22Rv1 (cell line): ENCODE data around the gene AS3MT.

Source experiments
- H3K27ac ChIP-seq: fragments of 450-650 bp; 2 replicates; pipeline ENCODE4 v1.5.1; 2017
- ZFX ChIP-seq: fragments of 450-650 bp; IDR thresholded peaks from 2 replicates; pipeline ENCODE4 v1.6.1; 2017; ENCODE audit warnings: antibody characterized with exemption, borderline replicate concordance
- TF ChIP-seq, protein P1 (sequence below): fragments of 450-650 bp; IDR thresholded peaks from 2 replicates; pipeline ENCODE4 v1.5.1; 2017; ENCODE audit warnings: mild to moderate bottlenecking

Gene AS3MT

DNA sequence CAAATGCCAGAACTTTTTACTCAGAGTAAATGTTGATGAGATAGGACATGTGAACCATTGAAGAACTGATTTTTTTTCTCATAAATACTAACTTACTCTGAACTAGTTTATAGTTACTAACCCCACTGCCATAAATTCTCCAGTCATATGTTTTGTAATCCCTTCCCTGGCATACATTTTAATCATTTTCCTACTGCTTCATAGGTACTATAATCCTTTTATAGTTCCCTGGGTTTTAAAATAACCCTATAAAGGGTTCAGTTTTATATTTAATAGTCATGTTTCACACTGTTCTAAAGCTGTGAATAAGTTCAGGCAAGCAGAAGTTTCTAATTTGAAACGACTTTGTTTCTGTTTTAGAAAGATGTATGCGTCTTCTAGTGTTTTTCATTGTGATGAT lies 77.7 kb downstream of the AS3MT start:
- no peak overlapping the region for H3K27ac ChIP-seq
- TF ChIP-seq, protein P1, sequence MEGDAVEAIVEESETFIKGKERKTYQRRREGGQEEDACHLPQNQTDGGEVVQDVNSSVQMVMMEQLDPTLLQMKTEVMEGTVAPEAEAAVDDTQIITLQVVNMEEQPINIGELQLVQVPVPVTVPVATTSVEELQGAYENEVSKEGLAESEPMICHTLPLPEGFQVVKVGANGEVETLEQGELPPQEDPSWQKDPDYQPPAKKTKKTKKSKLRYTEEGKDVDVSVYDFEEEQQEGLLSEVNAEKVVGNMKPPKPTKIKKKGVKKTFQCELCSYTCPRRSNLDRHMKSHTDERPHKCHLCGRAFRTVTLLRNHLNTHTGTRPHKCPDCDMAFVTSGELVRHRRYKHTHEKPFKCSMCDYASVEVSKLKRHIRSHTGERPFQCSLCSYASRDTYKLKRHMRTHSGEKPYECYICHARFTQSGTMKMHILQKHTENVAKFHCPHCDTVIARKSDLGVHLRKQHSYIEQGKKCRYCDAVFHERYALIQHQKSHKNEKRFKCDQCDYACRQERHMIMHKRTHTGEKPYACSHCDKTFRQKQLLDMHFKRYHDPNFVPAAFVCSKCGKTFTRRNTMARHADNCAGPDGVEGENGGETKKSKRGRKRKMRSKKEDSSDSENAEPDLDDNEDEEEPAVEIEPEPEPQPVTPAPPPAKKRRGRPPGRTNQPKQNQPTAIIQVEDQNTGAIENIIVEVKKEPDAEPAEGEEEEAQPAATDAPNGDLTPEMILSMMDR = no peak

DNA sequence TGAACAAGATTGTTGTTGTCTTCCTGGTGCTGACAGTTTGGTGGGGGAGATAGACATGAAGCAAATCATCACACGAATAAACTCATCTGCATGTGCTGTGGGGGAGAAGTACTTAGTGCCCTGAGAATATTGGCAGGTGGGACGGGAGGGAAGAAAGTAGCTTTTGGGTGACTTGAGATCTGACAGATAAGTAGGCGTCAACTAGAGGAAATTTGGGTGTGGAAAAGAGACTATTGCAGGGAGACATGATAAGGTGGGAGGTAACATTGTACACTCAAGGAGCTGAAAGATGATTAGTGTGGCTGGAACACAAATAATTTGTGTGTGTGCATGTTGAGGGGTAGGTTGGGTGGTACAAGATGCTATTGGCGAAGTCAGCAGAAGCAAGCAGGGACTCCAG lies 78.9 kb downstream of the AS3MT start:
- no peak overlapping the region for H3K27ac ChIP-seq
- TF ChIP-seq, protein P1 = no peak
- TF ChIP-seq ZFX = no peak

DNA sequence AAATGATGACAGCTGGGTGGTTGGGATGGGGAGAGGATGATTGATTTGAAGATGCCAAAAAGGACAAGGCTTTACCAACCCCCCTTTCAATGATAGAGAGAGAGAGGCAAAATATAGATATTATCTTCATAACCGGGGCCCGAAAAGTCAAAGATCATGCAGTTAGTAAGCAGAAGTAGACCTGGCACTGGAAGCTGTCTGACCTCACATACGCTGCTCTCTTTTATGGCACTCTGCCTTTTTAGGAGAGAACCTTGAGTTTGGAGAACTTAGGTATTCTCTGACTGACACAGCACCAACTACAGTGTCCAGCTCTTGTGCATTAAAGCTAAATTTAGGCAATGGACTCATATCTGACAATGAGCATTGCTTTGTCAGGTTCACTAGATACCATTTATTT lies 79.5 kb downstream of the AS3MT start:
- no peak for TF ChIP-seq ZFX
- TF ChIP-seq, protein P1 = no peak
- H3K27ac ChIP-seq = no peak overlapping the region

DNA sequence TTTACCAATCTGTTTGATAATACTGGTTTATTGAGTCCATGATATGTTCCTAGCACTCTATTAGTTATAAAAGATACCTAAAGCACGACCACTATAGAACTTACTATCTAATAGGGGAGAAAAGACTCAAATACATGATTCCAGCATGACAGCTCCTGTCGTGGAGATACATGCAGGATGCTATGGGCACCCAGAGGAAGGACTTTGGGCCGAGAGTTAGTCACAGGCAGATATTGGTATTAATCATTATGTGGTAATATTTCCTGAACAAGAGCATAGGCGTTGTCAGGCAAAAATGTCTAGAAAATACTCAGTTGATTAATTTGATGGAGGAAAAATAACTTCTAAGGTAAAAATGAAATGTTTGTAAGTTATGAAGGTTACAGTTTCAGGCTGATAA lies 80.6 kb downstream of the AS3MT start:
- no peak overlapping the region for H3K27ac ChIP-seq
- TF ChIP-seq, protein P1 = no peak
- TF ChIP-seq ZFX = no peak

DNA sequence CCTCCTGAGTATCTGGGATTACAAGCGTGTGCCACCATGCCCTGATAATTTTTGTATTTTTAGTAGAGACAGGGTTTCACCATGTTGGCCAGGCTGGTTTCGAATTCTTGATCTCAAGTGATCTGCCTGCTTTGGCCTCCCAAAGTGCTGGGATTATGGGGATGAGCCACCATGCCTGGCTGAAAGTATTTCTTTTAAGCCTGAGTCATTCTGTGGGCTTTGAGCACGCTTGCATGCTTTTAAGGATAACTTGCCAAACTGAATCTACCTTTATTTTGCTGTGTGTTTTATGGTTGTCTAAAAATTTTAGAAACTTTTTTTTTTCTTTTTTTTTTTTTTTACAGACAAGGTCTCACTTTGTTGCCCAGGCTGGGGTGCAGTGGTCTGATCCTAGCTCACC lies 82.0 kb downstream of the AS3MT start:
- TF ChIP-seq ZFX = no peak
- TF ChIP-seq, protein P1 = no peak
- H3K27ac ChIP-seq = no peak overlapping the region
